SJSA1 (cell line): Measurements from ENCODE around the gene RASSF8. TPM values are rescaled to one million over a fixed set of nuclear protein-coding genes. Genes with fewer than 3 reads are reported as not detected.

Experiments
- DNase-seq, 2 experiments: peaks; one replicate each; pipeline ENCODE4 v3.0.0-alpha.2; 2015 to 2020; ENCODE audit warnings: low spot score in 2 of 2, low read depth in 1 of 2
- H3K27ac ChIP-seq: fragments of 250-450 bp; sonication (Bioruptor Pico); 2 replicates; pipeline ENCODE4 v1.5.1; 2020; ENCODE audit warnings: mild to moderate bottlenecking, moderate library complexity
- H3K27me3 ChIP-seq: fragments of 250-450 bp; sonication (Bioruptor Pico); replicated peaks from 2 replicates; pipeline ENCODE4 v1.5.1; 2020; ENCODE audit warnings: mild to moderate bottlenecking, moderate library complexity
- H3K36me3 ChIP-seq: fragments of 250-450 bp; sonication (Bioruptor Pico); 2 replicates; pipeline ENCODE4 v1.5.1; 2020; ENCODE audit warnings: mild to moderate bottlenecking
- H3K4me1 ChIP-seq: fragments of 250-450 bp; sonication (Bioruptor Pico); replicated peaks from 2 replicates; pipeline ENCODE4 v1.6.1; 2021; ENCODE audit warnings: mild to moderate bottlenecking
- H3K4me3 ChIP-seq: fragments of 250-450 bp; sonication (Bioruptor Pico); 2 replicates; pipeline ENCODE4 v1.5.1; 2020; ENCODE audit warnings: mild to moderate bottlenecking
- H3K9me3 ChIP-seq: fragments of 250-450 bp; sonication (Bioruptor Pico); replicated peaks from 2 replicates; pipeline ENCODE4 v1.5.1; 2020; ENCODE audit warnings: mild to moderate bottlenecking
- total RNA-seq: library from RNA; depleted of rRNA; stranded (reverse); fragments of >200 nt; shearing (Covaris generic); gene quantifications from 2 replicates; pipeline ENCODE4 v1.2.3, GENCODE V29; 2014

Gene RASSF8
- total RNA-seq, 1 experiment from 2014 or later = 65.0 TPM

GRCh38 chr12:26010293-26010821 is 51.9 kb downstream of the RASSF8 start:
- H3K27ac ChIP-seq = peak overlapping the region; percentile 42
- peak in 1 of 2 experiments; percentile 36 for DNase-seq
- H3K36me3 ChIP-seq = no peaks in the 10 kb centered on the region; the same call in 1 of the 2 replicates
- no peaks in the 10 kb centered on the region for H3K9me3 ChIP-seq
- H3K27me3 ChIP-seq = no peaks in the 10 kb centered on the region
- H3K4me3 ChIP-seq = no peak overlapping the region
- H3K4me1 ChIP-seq = peaks cover 24% of the 10 kb centered on the region

DNA sequence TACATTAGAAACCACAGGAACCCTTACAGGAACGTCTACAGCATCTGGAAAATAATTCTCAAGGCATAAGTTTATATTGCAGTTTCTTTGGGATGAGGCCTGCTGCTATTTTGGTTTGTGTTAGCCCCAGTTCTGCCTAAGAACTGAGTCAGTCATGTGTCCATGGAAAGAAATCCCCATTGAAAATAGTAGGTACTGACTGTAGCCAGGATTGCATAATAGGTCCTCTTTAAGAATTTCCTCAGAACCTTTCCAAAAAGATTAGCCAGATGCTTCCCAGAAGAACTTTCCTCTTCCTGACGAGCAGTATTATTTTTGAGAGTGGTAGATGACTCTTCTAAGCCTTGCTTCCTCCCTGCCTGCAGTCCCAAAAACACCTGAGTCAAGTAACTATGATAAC is 52.6 kb downstream of the RASSF8 start:
- no peak for DNase-seq
- H3K36me3 ChIP-seq = no peaks in the 10 kb centered on the region; the same call in 1 of the 2 replicates
- H3K27me3 ChIP-seq = no peaks in the 10 kb centered on the region
- peak overlapping the region; percentile 42 for H3K27ac ChIP-seq
- H3K9me3 ChIP-seq = no peaks in the 10 kb centered on the region
- no peak overlapping the region for H3K4me3 ChIP-seq
- peaks cover 24% of the 10 kb centered on the region for H3K4me1 ChIP-seq

GRCh38 chr12:26014085-26014484 is 55.6 kb downstream of the RASSF8 start:
- no peak for DNase-seq
- peaks cover 24% of the 10 kb centered on the region for H3K4me1 ChIP-seq

DNA sequence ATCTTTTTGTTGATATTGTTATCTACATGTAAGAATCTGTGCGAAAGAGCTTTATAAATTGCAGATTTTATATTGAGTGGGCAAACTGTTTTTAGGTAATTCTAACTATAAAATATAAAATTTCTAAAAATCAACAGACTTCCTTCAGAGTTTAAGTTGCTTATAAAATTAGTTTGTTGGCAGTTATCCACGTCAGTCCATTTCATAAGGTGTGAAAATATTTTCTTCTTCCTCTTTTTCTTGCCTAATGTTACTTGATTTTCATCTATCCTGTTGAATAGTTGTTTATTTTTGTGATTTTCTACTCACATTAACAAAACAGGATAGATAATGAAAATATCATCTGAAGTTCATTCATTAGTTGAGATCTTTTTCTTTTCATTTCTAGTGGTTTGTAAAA is 58.0 kb downstream of the RASSF8 start:
- Histone ChIP-seq H3K4me1 (peaks cover under 1% of the 10 kb centered on the region), H3K27ac (no peak overlapping the region)
- no peak for DNase-seq

More at GRCh38 chr12:26014085-26014484, 55.6 kb downstream of the RASSF8 start:
- no peaks in the 10 kb centered on the region for H3K27me3 ChIP-seq
- H3K27ac ChIP-seq = no peak overlapping the region
- no peaks in the 10 kb centered on the region for H3K36me3 ChIP-seq
- no peaks in the 10 kb centered on the region for H3K9me3 ChIP-seq
- H3K4me3 ChIP-seq = no peak overlapping the region

GRCh38 chr12:26017484-26018211 is 59.2 kb downstream of the RASSF8 start:
- Histone ChIP-seq H3K4me1 (no peaks in the 10 kb centered on the region), H3K9me3 (no peaks in the 10 kb centered on the region), H3K36me3 (no peaks in the 10 kb centered on the region), H3K27me3 (no peaks in the 10 kb centered on the region), H3K27ac (no peak overlapping the region), H3K4me3 (no peak overlapping the region)
- DNase-seq = peak in 1 of 2 experiments; percentile 68

More for the DNA sequence above, 58.0 kb downstream of the RASSF8 start:
- Histone ChIP-seq H3K4me3 (no peak overlapping the region), H3K36me3 (no peaks in the 10 kb centered on the region), H3K27me3 (no peaks in the 10 kb centered on the region), H3K9me3 (no peaks in the 10 kb centered on the region)

DNA sequence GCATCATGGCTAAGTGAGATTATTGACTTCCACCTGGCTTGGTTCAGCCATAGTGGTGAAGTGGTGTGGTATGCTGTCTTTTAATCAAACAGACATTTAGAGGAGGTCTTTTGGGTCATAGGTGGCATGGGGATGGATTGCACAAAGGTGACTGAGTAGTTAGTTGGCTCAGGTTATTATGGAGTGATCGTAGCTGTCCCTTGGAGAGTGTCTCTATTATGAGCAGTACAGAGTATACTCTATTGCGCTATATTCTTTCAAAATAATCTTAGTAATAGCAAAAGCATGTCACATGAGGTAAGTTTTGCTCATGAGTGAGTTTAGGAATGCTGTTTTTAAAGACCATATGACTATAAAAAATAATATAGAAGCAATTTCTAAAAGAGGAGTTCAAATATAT is 60.4 kb downstream of the RASSF8 start:
- no peaks in the 10 kb centered on the region for H3K27me3 ChIP-seq
- no peak for DNase-seq
- H3K9me3 ChIP-seq = no peaks in the 10 kb centered on the region
- no peaks in the 10 kb centered on the region for H3K36me3 ChIP-seq
- no peak overlapping the region for H3K27ac ChIP-seq
- H3K4me3 ChIP-seq = no peak overlapping the region
- H3K4me1 ChIP-seq = no peaks in the 10 kb centered on the region

DNA sequence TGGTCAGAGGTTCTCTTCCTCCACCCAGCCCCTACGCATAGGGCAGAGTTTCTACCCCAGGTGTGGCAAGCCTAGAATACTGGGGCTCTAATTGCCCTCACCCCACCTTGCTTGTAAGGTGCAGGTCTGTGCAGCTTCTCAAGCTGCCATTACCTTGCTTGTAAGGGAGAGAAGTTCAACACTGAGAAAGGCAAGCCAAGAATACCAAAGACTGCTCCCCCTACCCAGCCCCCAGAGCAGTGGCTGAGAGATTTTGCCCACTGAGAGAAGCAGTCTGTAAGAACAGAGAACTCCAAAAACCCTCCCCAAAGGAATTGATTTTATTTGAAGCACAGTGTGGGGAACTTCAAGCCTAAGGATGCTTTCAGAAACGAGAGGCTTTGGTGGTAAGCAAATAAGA is 63.1 kb downstream of the RASSF8 start:
- DNase-seq = no peak
- Histone ChIP-seq H3K4me1 (no peaks in the 10 kb centered on the region), H3K27ac (no peak overlapping the region), H3K36me3 (no peaks in the 10 kb centered on the region), H3K4me3 (no peak overlapping the region), H3K27me3 (no peaks in the 10 kb centered on the region), H3K9me3 (no peaks in the 10 kb centered on the region)

DNA sequence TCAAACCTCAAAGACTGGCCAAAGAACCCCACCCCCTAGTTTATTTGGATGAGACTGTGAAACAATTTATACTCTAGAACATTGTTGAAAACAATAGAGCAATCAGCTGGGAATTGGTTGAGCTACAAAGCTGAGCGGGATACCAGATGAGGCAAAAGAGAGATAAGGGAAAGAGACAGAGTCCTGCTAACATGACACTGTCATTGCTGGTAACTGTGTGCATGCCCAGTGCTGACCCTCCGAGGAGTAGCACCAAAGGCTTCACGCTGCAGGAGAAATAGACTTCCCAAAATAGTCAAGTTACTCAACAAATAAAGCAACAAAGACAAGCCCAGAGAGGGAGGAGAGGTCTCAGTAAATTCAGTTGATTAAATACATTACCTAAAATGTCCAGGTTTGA is 63.6 kb downstream of the RASSF8 start:
- H3K36me3 ChIP-seq = no peaks in the 10 kb centered on the region
- no peaks in the 10 kb centered on the region for H3K9me3 ChIP-seq
- H3K4me1 ChIP-seq = no peaks in the 10 kb centered on the region
- H3K27ac ChIP-seq = no peak overlapping the region
- H3K4me3 ChIP-seq = no peak overlapping the region
- no peaks in the 10 kb centered on the region for H3K27me3 ChIP-seq
- DNase-seq = no peak

DNA sequence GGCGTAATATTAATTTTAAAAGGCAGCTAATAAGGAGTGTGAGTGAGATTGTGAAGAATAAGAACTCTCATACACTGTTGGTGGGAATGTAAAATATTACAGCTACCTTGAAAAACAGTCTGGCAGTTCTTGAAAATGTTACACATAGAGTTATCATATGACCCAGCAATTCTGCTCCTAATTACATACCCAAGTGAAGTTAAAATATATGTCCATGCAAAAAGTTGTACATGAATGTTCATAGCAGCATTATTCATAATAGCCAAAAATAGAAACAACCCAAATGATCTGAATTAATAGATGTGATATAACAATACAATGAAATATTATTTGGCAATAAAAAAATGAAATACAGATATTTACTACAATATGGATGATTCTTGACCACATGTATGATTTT is 68.2 kb downstream of the RASSF8 start:
- Histone ChIP-seq H3K4me1 (peaks cover 15% of the 10 kb centered on the region), H3K27ac (no peak overlapping the region), H3K4me3 (no peak overlapping the region), H3K36me3 (no peaks in the 10 kb centered on the region), H3K9me3 (no peaks in the 10 kb centered on the region), H3K27me3 (no peaks in the 10 kb centered on the region)
- no peak for DNase-seq

- H3K4me3 ChIP-seq = no peak overlapping the region
- peaks cover 19% of the 10 kb centered on the region for H3K4me1 ChIP-seq
- no peaks in the 10 kb centered on the region for H3K36me3 ChIP-seq
- H3K27me3 ChIP-seq = no peaks in the 10 kb centered on the region
- DNase-seq = no peak
- no peak overlapping the region for H3K27ac ChIP-seq
- no peaks in the 10 kb centered on the region for H3K9me3 ChIP-seq
Measured at GRCh38 chr12:26027401-26027800, 68.9 kb downstream of the RASSF8 start.

DNA sequence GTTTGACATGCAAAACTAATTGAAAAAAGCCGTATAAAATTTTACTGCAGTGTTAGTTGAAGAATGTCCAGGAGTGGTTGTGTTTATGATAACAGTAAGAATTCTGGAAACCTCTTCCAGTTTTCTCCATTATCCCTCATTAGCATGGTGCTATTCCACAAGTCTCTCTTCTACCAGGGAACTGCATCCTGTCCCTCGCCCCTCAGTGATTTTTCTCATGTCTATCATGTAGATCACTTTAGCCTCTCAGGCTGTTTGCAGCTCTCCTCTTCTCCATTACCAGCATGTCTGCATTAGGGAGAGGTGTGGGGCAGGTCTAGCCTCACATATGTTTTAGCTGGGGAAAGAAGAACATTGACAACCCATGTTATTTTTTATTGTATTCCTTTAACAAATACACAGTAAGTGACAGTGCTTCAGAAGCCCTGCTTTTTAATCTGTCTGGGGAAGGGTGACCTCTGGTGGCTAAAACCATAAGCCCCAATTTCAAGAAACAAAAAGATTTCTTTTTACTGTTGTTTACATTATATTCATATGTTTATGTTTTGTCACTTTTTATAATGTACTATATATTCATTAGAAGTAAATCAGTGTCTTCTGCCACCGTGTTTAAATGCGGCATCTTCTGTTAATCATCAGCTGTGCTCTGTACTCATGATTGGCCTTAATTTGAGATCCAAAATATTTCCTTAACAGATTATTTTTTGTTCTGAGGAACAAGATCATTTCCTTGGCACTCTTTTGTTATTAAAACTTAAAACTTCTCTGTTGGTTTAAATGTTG is 70.7 kb downstream of the RASSF8 start:
- peak in 1 of 2 experiments; percentile 59 for DNase-seq

DNA sequence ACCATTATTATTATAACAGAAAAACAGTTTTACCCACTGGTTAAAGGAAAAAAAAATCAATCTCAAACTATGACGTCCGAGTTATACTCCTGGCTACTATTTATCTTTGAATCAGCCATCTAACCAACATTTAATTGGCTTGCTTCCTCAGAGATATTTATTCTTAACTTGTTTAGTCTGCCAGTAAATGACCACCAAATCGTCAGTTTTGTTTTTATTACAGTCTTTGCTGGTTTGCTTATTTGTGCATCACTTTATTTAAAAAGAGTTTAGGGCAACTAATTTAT is 71.2 kb downstream of the RASSF8 start:
- Histone ChIP-seq H3K9me3 (no peaks in the 10 kb centered on the region), H3K36me3 (no peaks in the 10 kb centered on the region), H3K4me1 (peaks cover 26% of the 10 kb centered on the region), H3K4me3 (no peak overlapping the region), H3K27ac (no peak overlapping the region), H3K27me3 (no peaks in the 10 kb centered on the region)
- no peak for DNase-seq

More for the DNA sequence above, 70.7 kb downstream of the RASSF8 start:
- Histone ChIP-seq H3K4me1 (peaks cover 26% of the 10 kb centered on the region), H3K27me3 (no peaks in the 10 kb centered on the region), H3K27ac (no peak overlapping the region; the same call in 1 of the 2 replicates), H3K4me3 (no peak overlapping the region), H3K36me3 (no peaks in the 10 kb centered on the region), H3K9me3 (no peaks in the 10 kb centered on the region)

DNA sequence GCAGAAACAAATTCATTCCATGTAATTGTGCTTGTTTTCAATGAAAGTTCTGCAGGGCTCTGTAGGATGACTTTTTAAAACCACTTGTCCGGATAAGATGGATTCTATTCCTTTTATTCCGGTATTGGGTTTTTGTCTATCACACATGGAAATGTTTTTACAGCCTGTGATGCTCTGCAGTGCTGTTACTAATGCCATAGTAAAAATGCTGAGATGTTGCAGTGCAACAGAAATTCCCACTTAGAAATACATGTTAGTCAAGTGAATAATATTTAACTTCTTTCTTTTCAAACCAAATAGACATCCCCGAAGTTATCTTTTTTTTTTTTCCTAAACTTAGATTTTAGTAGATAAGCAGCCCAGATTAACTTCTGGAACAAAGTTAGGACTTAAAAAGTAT is 71.9 kb downstream of the RASSF8 start:
- no peak overlapping the region for H3K4me3 ChIP-seq
- H3K4me1 ChIP-seq = peaks cover 29% of the 10 kb centered on the region
- H3K36me3 ChIP-seq = no peaks in the 10 kb centered on the region
- no peaks in the 10 kb centered on the region for H3K27me3 ChIP-seq
- no peak overlapping the region for H3K27ac ChIP-seq
- H3K9me3 ChIP-seq = no peaks in the 10 kb centered on the region
- DNase-seq = no peak

- no peak overlapping the region for H3K27ac ChIP-seq
- H3K4me1 ChIP-seq = peaks cover 29% of the 10 kb centered on the region
- no peaks in the 10 kb centered on the region for H3K9me3 ChIP-seq
- DNase-seq = no peak
- no peak overlapping the region for H3K4me3 ChIP-seq
- H3K27me3 ChIP-seq = no peaks in the 10 kb centered on the region
- H3K36me3 ChIP-seq = no peaks in the 10 kb centered on the region
Measured at GRCh38 chr12:26031318-26031717, 72.8 kb downstream of the RASSF8 start.
